Eye (tissue), 1 donor: ENCODE results near the gene PRICKLE1.
A peak's percentile ranks its signal among the peaks of the same experiment; 100 is the strongest.

Experiments used
- DNase-seq: peaks from one replicate; pipeline ENCODE4 v3.0.0-alpha.2; 2015

The PRICKLE1 gene

GRCh38 chr12:42486407-42486806 lies 103.1 kb downstream of the PRICKLE1 start:
- no peak for DNase-seq

DNA sequence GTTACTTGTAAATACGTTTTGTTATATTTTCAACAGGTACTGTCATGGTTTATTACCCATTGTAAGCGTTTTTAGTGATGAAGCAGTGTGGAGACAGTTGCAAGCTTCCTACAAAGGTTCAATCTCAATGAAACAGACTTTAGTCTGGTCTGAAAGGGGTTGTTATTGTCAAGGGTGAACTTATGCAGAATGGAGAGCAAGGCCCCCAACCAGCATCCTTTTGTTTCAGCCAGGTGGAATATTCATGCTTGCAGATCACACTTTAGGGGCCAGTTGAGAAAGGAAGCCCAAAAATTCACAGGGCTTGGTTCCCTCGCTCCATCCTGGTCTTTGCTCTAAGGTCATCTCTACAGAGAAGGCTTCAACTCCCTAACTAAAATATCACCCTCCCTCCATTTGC lies 103.7 kb downstream of the PRICKLE1 start:
- no peak for DNase-seq

GRCh38 chr12:42484996-42485395 lies 104.5 kb downstream of the PRICKLE1 start:
- no peak for DNase-seq

DNA sequence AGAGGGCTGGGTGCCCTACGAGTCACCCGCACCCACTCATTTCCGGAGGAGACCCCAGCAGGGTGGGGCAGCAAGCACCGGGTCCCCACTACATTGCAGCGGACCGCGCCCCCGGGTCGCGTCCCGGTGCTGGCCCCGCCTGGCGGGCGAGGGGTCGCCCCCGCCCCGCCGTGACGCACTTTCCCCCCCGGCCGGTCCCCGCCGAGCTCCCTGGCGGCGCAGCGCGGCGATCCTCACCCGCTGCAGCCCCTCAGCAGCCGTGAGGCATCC lies 106.1 kb downstream of the PRICKLE1 start:
- no peak for DNase-seq

DNA sequence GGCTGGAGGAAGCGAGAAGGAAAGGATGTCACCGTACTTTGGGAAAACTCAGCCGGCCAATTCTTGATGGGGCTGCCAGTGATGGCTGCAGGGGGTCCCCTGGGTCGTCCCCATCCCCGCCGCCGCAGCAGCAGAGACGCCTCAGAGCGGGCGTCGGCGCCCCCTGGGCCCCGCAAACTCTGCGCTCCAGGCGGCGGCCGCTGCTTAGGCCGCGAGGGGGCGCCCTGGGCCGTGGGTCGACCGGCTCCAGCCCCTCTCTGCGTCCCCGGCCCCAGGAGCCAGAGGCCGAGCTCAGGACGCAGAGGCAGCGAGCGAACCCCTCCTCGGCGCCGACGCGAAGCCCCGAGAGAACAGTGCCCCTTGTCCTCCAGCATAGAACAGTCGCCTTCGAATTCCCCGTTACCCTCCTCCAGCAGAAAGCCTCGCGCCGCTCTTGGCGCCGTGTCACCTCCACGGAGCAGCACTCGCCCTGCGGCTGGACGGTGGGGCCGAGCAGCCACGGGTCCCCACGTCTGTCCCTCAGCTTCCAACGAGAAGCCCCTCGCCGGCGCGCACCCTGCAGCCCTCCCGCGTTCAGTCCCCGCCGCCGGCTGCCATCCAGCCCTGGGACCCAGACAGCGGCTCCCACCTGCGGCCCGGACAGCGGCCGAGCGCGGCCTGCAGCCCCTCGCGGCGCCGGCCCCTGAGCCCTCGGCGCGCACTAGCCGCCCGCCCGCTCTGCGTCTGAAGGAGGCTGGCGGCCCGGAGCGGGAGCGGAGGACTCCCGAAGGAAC lies 106.6 kb downstream of the PRICKLE1 start:
- DNase-seq = peak; percentile 95

DNA sequence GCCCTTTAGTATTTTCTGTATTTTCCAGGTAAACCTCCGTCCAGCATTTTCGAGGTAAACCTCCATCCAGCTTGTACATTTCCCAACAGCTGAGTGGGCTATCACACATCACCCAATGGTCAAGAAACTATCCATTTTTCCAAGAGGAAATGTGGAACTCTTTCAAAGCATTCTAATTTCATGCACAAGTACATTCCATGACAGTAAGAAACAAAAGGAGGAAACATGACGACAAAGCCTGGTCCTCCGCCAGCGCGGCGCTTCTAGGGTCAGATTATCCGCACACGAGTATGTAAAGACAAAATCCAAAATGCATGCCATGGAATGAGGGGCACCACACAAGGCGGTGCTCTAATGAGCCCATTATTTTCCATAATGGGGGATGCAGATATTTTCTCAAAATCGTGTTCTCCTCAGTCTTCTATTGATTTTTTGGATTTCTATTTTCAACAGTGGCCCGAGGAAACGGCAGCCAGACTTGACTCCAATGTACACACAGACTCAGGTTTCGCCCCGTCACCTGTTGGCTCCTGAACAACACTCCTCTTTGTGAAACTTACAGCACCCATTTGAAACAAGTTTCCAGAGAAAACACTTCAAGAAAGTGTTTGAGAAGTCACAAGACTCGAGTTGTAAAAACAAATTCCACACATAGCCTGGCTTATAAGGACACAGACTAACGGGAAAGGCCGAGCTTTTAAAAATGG lies 107.4 kb downstream of the PRICKLE1 start:
- peak; percentile 71 for DNase-seq

DNA sequence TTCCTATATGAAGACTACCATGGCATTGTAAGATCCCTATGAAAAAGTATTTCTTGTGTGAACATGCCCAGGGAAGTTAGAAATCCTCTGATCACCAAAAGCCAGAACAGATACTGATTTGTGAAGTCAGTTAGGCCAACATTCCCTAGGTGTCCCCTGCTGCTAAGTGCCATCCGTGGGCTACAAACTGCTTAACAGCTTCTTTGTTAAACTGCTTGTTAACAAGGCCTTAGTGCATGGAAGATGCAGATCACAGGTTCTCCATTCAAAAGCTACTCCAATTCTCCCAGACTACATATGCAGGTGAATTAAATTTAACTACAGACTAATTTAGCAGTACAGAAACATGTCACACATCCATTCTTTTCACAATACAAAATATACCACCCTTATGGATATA lies 108.2 kb downstream of the PRICKLE1 start:
- DNase-seq = no peak

- no peak for DNase-seq
Observed at GRCh38 chr12:42477941-42478340, 111.6 kb downstream of the PRICKLE1 start.

- DNase-seq = no peak
Observed at GRCh38 chr12:42475106-42475505, 114.4 kb downstream of the PRICKLE1 start.

DNA sequence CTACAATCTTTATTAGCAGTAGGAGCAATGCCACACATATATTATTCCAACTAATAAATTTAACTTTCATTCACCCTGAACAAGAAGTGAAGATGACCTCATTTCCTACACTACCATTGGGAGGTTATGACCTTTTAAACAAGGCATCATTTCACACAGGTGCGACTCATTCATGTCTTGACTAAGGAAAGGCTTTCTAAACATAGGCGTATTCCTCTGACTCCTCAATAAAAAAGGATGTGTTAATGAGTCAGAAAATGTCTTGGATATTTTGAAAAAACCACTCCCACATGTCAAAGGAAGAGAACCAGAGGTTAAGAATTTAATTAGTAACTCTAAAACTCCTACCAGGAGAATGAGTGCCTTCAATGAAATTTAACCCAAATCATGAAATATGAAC lies 115.2 kb downstream of the PRICKLE1 start:
- DNase-seq = no peak

DNA sequence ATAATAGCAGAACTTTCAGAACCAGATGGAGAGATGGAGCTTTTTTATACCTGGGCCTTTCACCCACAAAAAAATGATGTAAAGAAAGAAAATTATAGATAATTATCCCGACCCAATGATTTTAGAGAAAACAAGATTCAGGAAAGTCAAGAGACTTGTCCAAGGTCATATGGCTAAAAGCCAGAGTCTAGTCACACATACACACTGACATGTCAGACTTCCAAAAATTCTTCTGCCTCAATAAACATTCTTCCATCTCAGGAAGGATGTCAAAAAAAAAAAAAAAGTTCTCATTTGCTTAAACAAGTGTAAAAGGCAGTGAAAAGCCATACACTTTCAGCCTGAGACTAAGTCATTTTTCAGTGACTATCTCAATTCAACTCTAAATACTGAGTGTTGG lies 116.0 kb downstream of the PRICKLE1 start:
- no peak for DNase-seq

GRCh38 chr12:42473130-42473529 lies 116.4 kb downstream of the PRICKLE1 start:
- no peak for DNase-seq

GRCh38 chr12:42472376-42472775 lies 117.2 kb downstream of the PRICKLE1 start:
- DNase-seq = no peak

GRCh38 chr12:42469355-42470175 lies 120.0 kb downstream of the PRICKLE1 start:
- no peak for DNase-seq

- no peak for DNase-seq
Observed at GRCh38 chr12:42468921-42469320, 120.6 kb downstream of the PRICKLE1 start.

DNA sequence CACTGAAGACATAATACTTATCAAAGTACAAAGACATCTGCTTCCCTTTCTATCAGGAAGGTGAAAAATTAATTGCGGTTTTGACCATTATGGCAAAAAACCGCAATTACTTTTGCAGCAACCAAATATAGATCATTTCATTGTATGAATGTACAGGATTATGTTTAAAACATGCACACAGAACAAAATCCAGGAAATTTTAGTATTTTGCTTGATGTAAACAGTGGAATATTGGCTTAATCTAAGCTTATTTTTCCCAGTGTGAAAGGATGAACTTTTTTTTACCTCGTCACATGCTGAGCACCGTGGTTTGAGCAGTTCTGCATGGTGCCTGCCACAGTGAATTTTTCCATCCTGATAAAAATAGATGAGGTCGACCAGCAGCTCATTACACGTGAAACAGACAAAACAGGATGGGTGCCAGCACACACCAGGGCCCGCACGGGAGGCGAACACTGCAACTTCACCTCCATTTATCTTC lies 121.2 kb downstream of the PRICKLE1 start:
- DNase-seq = no peak

GRCh38 chr12:42463671-42464070 lies 125.9 kb downstream of the PRICKLE1 start:
- DNase-seq = no peak

GRCh38 chr12:42462486-42462885 lies 127.1 kb downstream of the PRICKLE1 start:
- DNase-seq = no peak

- DNase-seq = no peak
Observed at GRCh38 chr12:42459336-42459847, 130.2 kb downstream of the PRICKLE1 start.

GRCh38 chr12:42458575-42458974 lies 131.0 kb downstream of the PRICKLE1 start:
- no peak for DNase-seq

- no peak for DNase-seq
Observed at GRCh38 chr12:42450248-42450647, 139.3 kb downstream of the PRICKLE1 start.

- no peak for DNase-seq
Observed at GRCh38 chr12:42448841-42449240, 140.7 kb downstream of the PRICKLE1 start.

- DNase-seq = no peak
Observed at GRCh38 chr12:42447371-42447786, 142.2 kb downstream of the PRICKLE1 start.
